HG02852 (cell line): ENCODE data around the gene PTOV1.

Experiments used
- ATAC-seq: cut with Tn5 transposase; IDR thresholded peaks from one replicate; pipeline ENCODE4 v1.9.1; 2021; ENCODE audit warnings: mild to moderate bottlenecking, moderate library complexity; ENCODE audit not compliant: unreplicated experiment

PTOV1 gene

GRCh38 chr19:49887665-49888509 is 36.9 kb downstream of the PTOV1 start:
- no peak for ATAC-seq

DNA sequence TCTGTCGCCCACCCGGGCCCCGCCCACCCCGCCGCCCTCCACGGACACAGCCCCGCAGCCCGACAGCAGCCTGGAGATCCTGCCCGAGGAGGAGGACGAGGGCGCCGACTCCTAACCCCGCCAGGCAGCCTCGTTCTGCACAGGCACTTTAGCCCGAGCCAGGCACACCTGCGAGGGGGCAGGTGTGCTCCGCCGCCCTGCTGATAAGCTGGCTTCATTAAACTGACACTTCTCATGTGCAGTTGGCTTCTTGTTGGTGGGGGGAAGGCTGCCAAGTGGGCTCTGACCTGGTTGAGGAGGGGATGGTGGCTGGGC is 37.5 kb downstream of the PTOV1 start:
- no peak for ATAC-seq

- ATAC-seq = no peak
Observed at GRCh38 chr19:49889038-49889686, 38.2 kb downstream of the PTOV1 start.

DNA sequence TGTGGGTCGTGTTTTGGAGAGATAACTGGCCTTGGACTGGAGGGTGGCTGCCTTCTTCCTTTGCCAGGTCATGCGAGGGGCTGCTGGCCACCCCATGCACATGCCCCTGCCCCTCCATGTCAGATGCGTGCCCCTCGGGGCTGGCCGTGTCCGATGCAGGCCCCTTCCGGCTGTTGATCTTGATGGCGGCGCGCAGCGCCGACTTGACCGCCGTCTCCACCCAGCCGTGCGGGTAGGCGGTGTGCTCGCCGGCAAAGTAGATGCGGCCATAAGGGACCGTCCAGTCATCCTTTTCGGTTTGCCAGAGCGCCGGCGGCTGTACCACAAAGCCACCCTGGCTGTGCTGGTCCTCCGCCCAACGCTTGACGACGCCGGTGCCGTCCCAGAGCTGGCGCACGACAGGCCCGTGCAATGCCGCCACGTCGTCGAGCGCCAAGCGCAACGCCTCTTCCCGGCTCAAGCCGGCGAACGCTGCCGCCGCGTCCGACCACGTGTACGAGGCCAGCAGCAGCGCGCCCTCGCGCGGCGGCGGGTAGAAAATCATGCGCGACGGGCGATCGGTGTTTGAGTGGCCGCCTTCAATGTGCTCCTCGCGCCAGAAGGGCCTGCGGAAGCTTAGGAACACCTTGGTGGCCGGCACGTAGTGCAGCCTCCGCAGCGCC is 38.9 kb downstream of the PTOV1 start:
- ATAC-seq = no peak

- no peak for ATAC-seq
Observed at GRCh38 chr19:49890349-49891311, 39.7 kb downstream of the PTOV1 start.

DNA sequence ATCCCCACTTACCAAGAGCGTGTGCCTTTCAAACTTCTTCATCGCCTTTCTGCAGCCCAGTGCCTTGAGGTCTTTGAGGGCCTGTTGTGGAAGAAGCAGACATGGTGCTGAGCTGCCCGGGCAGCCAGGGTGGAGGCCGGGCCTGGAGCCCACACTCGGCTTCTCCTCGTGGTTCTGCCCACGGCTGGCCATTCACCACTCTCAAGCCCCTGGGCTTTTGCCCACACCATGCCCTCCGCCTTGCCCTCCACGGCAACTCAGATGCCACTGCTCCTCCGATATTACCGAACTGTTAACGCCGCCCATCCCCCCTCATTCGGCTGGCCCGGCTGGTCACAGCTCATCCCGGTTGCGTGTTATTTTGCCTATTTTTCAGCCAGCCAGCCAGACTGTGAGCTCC is 40.4 kb downstream of the PTOV1 start:
- no peak for ATAC-seq

DNA sequence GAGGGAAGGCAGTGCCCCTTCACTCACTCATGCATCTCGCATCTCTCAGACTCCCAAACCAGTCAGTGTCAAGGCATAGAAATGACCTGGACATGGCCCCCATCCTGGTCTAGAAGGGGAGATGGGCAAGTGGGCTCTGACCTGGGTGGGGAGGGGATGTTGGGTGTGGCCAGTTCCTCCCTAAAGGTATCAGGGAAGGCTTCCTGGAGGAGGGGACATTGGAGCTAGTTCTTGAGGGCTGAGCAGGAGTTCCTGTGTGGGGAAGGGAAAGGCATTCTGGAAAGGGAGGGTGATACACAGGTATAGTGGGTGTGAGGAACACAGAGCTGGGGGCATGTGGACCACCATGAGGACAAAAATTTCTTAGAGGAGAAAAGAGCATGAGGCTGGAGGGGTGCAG is 41.8 kb downstream of the PTOV1 start:
- no peak for ATAC-seq

DNA sequence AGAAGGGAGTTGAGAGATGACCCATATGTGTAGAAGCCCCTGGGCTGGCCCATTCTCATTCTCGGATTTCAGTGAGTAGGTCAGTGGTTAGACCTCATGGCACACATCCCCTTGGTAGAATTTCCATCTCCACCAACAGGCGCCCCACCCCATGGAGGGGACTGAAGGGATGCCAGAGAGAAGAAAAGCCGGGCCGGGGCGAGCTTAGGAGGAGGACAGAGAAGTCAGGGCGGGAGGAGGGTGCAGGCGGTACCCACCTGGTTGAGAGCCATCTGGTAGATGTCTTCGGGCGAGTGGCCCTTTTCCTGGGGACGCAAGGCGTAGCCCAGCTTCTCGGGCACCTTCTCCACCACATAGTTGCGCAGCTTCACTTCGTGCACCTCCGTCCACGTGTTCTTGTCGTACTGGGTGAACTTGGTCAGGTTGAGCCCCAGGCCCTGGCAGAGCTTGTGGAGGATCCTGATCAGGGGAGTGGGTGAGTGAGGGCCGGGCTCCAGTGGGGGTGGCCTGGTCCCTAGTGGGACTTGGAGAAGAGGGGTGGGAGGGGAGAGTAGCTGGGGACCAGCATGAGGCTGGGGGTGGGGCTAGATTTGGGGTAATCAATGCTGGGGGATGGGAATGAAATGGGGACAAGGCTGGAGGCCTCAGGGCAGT is 43.2 kb downstream of the PTOV1 start:
- no peak for ATAC-seq

GRCh38 chr19:49894879-49895565 is 44.1 kb downstream of the PTOV1 start:
- no peak for ATAC-seq

DNA sequence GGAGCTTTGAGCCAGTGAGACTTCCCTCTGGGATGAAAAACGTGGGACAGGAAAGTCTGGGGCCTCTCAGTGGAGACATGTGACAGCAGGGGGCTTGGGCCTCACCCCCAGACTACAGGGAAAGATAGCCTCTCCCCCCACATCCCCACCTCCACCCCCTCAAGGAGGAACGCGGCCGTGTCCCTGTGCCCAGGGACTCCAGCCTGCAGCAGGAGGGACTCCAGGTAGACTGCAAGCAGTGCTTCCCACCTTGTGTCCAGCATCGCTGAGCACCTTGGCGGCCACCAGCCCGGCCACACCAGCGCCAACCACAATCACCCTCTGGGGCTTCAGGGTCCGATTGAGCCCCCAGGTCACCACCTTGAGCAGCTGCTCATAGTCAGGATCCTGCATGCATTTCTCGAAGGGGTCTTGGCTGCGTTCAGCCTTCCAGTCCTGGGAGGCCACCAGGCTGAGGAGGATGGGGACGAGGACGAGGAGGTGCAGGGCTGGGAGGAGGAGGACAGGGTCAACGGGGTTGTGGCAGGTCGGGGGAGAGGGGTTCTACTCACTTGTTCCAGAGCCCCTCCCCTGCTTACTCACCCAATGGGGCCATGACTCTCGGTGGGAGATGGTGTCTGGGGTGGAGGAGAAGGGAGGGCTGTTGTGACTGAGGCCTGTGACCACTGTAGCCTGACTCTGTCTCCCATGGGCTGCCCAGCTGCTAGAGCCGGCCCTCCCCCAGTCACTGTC is 44.8 kb downstream of the PTOV1 start:
- ATAC-seq = no peak

DNA sequence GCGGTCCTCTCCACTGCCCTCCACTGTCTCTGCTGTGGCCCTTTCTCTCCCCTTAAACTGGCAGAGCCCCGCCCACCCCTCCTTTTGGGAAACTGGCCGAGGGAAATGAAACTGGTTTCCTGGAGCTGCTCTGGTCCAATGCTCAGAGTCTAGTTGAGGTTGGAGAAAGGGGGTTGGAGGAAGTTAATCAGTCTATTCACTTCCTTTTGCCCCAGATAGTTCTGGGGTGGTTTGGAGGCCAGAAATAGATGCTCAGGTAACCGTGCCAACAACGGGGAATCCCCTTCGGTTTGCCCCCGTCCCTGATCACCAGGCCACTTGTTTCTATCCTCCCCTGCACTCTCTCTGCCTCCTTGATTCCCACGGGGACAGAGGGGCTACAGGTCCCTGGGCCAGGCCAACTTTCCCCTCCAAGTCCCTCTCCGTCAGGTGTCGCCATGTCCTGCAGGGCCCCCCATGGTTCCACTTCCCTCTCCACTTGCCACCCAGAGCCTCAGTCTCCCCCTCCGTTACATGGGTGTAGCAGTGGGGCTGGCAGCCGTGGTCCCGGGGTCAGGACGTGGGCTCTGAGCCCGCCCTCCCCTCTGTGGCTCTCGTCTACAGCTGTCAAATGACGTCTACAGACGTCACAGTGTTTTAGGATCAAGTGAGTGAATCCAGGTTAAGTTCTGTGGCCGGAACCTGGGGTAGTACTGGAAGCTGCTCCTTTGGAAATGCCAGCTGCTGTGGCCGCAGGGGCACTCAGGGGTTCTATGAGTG is 46.1 kb downstream of the PTOV1 start, which contains the start of gene IL4I1:
Gene IL4I1, minus strand, starts transcription at position 25 of the 759 bp plus-strand sequence. CDS start 727 bp downstream, outside the sequence.
- ATAC-seq = no peak

- no peak for ATAC-seq
Observed at GRCh38 chr19:49904136-49904535, 53.2 kb downstream of the PTOV1 start.

- ATAC-seq = no peak
Observed at GRCh38 chr19:49906879-49907564, 56.1 kb downstream of the PTOV1 start.

DNA sequence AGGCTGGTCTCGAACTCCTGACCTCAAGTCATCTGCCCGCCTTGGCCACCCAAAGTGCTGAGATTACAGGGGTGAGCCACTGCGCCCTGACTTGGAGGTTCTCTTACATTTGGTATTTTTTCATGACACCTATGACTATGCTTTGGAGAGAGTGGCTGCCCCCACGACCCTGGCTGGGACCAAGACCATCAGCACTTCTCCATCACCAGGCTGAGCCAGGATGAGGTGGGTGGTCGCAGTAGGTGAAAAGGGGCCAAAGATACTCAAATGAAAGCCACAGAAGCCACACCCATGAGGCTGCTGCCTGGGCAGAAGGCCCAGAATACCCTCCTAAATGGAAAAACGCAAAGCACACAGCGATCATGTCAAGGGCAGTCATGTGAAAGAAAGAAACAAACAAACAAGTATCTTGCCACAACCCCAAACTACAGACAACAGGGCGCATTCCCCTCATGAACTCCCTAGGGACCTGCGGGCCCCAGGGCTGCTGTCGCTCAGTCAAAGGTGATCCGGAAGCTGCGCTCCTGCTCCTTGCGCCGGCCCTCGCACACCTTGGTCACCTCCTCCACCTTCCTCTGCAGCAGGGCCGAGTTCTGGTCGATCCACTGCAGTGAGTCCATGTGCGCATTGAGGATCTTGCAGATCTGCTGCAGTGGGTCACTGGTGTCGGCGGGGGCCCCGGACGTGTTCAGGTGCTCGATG is 56.9 kb downstream of the PTOV1 start:
- no peak for ATAC-seq

DNA sequence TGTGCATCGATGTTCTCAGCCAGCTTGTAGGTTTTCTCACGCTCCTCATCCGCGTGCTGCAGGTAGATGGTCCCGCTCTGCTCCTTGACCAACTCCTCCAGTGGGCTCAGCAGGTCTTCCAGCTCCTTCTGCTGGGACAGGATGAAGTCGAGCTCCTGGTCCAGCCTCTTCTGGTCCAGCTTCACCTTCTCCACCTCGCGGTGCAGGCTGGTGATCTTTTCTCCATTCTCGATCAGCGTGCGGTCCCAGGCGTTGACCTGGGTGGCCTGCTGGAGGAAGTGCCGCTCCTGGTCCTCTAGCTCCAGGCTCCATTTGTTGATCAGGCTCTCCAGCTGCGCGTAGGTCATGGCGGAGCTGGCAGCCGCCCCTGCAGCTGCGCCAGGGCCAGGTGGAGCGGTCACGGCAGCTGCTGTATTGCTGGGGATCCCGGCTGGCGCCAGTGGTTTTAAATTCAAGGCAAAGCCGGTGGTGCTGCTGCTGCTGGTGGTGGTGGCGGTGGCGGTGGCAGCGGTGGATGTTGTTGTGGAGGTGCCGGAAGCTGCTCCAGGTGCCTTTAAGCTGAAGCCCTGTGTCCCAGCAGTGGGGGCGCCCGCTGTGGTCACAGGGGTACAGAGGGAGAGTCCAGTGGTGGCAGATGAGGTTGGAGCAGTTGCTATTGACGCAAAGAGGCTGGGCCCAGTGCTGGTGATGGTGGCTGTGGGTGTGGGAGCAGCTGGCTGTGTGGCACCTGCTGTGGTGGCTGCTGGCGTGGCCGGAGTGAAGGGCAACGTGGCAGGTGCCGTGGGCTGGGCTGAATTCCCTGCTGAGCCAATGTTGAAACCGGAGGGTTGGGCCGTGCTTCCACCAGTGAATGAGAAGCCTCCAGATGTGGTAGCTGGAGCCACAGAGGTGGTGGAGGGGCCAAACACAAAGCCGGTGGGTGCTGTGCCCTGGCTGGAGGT is 57.8 kb downstream of the PTOV1 start:
- no peak for ATAC-seq

- ATAC-seq = no peak
Observed at GRCh38 chr19:49910179-49910578, 59.2 kb downstream of the PTOV1 start.
